Epidermal melanocyte (primary cell): ENCODE data around the gene ARTN.

Source experiments
- DNase-seq: peaks from one replicate; pipeline ENCODE4 v3.0.0; 2011; ENCODE audit warnings: low spot score; ENCODE audit not compliant: insufficient read length

ARTN gene

DNA sequence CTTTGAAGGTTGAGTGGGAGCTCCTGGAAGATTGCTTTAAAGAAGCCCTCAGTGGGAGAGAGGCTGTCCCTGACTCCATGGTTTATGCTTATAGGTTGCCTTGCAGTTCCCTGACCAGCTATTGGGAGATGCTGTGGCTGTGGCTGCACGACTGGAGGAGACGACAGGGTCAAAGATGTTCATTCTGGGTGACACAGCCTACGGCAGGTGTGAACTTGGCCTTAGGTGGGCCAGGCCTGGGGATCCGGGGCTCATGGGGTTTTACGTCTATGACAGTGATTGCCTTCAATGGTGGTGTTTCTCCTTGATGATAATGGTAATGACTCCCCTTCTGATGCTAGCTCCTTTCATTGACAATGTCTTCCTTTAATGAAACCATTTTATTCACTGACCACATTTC, 36.9 kb downstream of the ARTN start:
- no peak for DNase-seq

DNA sequence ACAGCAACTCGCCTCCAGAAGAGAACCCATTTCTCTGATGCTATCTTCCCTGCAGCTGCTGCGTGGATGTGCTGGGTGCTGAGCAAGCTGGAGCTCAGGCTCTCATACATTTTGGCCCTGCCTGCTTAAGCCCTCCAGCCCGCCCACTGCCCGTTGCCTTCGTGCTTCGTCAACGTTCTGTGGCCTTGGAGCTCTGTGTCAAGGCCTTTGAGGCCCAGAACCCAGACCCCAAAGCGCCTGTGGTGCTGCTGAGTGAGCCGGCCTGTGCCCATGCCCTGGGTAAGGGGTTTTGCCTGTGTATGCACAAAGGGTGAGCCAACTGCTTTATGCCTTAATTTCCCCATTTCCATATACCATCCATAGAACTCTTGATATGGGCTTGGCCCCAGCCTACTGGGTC, 37.3 kb downstream of the ARTN start:
- DNase-seq = no peak

DNA sequence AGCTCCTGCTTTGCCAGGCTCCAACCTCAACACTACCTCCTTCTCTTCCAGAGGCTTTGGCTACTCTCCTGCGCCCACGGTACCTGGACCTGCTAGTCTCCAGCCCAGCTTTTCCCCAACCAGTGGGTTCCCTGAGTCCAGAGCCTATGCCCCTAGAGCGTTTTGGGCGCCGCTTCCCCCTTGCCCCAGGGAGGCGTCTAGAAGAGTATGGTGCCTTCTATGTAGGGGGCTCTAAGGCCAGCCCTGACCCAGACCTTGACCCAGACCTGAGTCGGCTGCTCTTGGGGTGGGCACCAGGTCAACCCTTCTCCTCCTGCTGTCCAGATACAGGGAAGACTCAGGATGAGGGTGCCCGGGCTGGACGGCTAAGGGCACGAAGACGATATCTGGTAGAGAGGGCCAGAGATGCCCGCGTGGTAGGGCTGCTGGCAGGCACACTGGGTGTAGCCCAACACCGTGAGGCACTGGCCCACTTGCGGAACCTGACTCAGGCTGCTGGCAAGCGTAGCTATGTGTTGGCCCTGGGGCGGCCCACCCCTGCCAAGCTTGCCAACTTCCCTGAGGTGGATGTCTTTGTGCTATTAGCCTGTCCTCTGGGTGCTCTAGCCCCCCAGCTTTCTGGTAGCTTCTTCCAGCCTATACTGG, 37.9 kb downstream of the ARTN start:
- DNase-seq = no peak

DNA sequence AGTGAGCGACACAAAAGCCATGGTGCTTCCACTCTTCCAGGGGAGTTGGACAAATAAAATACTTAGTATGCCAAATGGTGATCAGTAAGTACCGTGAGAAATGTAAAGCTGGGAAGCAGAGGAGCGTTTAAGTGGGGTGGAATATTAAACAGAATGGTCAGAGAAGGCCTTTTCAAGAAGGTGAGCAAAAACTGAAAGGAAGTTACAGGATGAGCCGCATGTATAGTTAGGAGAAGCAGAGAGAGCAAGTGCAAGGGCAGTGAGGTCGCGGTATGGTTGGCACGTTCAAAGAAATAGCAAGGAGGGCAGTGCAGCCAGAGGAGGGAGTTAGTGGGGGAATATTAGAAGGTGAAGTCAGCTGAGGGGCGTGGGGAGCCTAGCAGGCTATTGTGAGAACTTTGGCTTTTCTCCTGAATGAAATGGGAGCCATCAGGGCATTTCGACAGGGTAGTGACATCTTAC, 40.4 kb downstream of the ARTN start:
- no peak for DNase-seq

DNA sequence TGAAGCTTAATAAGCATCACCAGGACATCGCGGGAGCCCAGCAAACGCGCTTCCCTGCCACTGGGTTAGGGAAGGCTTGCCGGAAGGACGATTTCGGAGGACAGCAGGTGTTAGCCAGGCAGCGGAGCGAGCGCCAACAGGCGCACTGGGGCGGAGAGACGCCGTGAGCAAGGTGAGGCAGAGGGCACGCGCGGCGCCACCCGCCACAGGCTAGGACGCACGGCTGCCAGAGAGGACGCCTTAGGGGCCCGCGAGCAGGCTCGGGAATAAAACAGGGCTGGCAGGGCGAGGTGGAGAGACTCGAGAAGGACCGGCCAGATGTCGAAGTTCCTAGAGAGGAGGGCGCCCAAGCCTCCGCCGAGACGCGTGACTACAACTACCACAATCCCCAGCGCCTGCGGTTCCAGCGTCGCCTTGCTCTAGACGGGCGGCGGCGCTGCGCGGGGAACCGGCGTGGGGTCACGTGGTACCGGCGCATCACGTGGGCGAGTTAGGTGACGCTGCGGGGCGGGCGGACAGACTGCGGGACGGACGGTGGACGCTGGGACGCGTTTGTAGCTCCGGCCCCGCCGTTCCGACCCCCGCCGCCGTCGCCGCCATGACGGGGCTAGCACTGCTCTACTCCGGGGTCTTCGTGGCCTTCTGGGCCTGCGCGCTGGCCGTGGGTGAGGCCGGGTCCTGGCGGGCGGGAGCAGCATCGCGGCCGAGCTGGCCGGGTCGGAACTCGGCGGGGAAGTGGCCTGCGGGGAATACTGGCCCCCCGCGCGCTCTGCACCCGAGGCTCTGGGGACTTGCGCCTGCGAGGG, 41.0 kb downstream of the ARTN start, which contains the start of gene ATP6V0B:
Gene ATP6V0B (plus strand): TSS at position 518 of the 806 bp plus-strand sequence. CDS start 81 bp downstream, at position 599.
- peak; percentile 98 for DNase-seq

DNA sequence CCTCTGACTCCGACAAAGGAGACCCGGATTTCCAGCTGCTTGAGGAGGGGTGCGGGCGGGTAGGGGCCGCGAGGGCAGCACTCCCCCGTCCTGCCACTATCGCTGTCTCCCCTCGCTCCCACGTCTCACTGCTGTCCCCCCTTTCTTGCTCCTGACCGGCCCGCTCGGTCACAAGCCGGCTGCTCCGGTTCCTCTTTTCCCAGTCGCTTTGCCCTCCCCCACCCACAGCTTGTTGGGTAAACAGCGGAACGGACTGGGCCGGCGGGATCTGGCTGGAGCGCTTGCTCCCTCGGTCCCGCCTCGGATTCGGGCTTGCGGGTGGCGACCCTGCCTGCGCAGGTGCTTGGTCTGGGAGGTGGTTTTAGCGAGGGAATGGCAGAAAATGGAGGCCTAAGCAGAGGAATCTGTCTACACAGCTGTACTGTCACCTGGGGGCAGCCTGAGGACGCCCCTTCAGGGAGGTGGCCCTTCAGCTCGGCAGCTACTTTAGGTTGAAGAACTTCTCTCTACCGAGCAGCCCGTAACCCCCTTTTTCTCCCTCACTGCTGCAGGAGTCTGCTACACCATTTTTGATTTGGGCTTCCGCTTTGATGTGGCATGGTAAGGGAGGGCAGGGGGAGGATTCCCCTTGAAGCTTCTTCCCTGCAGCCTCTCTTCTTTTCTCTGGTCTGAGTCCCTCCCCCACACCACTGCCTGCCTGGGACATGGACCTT, 41.8 kb downstream of the ARTN start:
- no peak for DNase-seq

DNA sequence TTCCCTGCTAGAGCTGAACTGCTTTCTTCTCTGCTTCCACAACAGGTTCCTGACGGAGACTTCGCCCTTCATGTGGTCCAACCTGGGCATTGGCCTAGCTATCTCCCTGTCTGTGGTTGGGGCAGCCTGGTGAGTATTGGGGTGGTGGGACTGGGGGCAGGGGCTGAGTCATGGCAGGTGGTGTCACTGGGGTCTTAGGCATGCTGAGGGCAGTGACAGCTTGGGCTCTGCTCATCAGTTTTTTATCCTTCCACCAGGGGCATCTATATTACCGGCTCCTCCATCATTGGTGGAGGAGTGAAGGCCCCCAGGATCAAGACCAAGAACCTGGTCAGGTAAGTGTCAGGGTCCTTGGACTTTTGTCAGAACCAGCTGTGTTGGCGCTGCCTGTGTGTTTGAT, 42.4 kb downstream of the ARTN start:
- no peak for DNase-seq

DNA sequence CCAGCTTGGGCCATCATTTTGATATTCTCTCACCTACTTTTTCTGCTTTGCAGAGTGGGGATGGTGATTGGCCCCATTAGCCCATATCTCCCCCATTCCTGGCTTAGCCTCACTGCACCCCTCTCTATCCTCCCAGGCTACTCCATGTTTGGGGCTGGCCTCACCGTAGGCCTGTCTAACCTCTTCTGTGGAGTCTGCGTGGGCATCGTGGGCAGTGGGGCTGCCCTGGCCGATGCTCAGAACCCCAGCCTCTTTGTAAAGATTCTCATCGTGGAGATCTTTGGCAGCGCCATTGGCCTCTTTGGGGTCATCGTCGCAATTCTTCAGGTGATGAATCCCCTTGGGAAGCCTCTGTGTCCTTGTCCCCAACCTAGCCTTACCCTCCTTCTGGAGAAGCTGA, 43.3 kb downstream of the ARTN start:
- DNase-seq = no peak

DNA sequence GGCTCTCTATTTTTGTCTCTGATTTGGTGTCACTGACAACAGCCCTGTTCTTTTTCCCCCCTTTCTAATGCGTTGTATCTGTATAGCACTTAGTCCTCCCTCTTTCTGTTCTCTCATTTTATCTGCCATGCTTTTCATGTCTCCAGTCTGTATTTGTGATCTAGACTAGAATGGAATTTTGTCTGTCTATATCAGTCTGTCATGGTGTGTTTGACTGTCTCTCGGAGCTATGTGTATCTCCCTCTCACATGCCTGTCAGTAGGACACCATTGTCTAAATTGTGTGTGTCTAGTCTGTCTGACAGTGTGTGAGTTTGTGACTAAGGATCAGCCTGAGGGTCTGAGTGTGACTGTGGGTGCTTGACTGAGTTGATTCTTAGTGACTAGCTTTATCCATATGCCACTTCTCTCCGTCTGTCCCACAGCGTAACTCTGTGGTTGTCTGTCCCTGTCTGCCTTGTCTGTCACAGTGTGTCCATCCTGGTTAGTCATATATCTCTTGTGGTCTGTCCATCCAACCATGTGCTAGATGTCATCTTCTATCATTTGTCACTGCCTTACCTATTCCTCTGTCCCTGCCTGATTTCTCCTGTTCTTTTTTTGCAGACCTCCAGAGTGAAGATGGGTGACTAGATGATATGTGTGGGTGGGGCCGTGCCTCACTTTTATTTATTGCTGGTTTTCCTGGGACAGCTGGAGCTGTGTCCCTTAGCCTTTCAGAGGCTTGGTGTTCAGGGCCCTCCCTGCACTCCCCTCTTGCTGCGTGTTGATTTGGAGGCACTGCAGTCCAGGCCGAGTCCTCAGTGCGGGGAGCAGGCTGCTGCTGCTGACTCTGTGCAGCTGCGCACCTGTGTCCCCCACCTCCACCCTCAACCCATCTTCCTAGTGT, 44.0 kb downstream of the ARTN start:
- no peak for DNase-seq

DNA sequence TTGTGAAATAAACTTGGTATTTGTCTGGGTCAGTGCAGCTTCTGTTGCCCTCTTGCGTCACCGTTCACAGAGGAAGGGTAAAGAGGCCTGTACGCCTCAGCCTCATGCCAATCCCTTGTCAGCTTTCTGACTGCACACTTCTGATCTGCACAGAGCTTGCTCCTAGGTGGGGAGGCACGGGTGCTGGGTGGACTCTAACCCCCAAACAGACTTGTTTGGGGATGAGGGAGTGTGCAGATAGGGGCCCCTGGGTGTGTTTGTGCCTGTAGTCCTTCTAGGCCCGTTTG, 44.6 kb downstream of the ARTN start:
- DNase-seq = no peak

DNA sequence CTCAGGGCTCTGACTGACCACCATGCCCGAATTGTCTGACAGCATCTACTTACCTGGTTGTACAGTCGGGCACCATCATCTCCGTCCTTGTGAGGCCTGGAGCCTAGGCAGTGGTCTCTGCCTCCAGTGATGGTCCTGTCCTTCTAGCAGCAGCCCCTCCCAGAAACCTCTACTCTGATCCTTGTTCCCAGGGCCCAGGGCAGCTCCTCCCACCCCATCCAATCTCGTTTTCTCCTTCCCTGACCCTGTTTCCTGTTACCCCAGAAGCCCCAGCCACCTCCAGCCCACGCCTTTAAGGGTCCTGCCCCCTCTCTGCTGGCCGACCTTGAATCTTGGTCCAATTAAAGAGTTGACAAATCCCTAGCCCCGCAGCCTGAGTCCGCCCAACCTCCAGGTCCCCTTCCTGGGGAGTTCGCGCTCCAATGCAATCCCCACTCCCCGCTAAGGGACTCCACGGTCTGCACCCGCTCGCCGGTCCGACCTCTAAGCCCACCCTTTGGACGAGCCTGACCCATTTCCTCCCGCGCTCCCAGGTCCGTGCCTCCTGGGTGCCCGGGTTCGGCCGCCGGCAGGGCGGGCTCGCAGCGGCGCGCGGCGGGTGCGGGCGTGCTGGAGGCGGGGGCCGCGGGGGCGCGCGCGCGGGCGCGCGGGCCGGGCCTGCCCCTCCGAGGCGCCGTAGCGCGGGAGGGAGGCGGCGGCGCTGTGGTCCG, 45.1 kb downstream of the ARTN start, which contains the start of gene B4GALT2:
Gene B4GALT2 (plus strand): TSS at position 660 of the 710 bp plus-strand sequence. CDS start 1,951 bp downstream, outside the sequence.
- peak; percentile 83 for DNase-seq

DNA sequence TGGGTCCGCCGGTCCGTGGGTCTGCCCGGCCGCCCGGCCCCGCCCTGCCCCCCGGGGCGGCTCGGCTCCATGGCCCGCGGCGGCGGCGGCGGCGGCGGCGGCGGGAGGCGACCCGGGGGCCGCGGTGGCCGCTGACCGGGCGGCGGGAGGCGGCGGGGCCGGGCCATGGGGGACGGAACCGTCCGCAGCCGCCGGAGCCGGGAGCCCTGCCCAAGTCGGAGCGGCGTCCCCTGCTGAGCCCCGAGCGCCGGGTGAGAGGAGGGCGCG, 45.6 kb downstream of the ARTN start:
- no peak for DNase-seq

DNA sequence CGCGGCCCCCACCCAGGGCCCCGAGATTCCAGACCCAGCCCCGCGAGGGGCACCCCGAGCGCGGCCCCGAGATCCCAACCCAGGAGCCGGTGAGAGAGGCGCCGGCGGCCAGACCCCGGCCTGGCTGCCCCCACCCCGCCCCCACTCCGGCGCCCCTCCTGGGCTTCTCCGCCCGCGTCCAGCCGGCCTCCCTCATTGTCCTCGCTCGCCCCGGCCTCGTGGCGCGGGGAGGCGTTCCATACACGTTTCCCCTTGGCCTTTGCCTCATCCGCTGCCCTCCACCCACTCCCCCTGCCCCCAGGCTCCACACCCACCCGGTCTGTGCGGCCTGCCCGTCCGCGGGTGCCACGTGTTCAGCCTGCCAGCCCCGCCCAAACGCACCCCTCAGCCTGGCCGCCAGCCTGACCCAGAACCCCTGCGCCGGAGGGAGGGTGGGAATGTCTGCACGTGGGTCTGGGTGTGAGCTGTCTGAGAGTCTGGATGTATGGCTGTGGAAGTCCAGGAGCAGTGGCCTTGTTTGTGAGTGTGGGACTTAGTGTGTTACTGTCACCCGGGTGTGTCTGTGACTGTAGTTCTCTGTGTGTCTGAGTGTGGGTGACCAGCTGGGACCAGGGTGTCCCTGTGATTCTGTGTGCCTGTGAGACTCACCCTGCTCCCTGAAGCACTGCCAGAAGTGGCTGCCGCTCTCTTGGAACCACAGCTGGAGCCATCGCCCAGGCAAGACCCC, 46.1 kb downstream of the ARTN start:
- peak; percentile 63 for DNase-seq

DNA sequence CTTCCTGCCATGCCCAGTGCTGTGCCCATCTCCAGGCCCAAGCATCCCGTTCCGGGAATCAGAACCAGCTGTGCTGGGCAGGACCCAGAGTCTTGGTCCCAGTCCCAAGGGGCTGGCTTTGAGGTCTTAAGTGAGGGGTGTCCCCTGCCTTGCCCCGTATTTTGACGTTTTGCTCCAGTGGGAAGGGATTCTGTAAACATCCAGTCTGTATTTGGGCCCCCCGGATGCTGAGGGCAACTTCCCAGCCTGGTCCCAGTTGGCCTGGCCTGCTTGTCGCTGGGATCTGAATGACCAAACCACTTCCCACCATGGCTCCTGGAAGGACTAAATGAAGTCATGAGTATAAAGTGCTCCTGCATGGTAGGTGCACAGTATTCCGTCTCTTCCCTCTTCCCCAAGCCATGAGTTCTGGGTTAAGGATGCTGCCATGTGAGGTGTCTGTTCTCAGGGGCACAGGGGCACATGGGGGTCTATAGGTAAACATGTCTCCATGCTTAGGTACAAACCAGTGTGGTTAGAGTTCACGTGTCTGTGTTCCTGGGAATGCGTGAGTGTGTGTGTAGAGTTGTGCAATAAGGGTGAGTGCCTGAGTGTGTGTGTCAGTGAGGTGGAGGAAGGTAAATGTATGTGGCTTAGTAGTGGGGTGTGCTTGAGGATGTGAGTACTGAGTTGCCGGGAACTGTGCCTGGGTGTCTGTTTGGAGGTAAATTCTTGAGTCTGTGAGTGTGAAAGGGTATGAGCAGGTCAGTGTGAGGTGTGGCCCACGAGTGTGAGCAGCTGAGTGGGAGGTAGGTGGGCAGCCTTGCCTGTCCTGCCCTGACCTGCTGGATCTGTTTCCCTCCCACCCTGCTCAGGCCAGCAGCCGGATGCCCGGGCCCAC, 46.9 kb downstream of the ARTN start:
- no peak for DNase-seq

DNA sequence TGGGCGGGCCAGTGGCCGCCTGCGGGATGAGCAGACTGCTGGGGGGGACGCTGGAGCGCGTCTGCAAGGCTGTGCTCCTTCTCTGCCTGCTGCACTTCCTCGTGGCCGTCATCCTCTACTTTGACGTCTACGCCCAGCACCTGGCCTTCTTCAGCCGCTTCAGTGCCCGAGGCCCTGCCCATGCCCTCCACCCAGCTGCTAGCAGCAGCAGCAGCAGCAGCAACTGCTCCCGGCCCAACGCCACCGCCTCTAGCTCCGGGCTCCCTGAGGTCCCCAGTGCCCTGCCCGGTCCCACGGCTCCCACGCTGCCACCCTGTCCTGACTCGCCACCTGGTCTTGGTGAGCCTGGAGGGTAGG, 47.5 kb downstream of the ARTN start:
- DNase-seq = no peak

DNA sequence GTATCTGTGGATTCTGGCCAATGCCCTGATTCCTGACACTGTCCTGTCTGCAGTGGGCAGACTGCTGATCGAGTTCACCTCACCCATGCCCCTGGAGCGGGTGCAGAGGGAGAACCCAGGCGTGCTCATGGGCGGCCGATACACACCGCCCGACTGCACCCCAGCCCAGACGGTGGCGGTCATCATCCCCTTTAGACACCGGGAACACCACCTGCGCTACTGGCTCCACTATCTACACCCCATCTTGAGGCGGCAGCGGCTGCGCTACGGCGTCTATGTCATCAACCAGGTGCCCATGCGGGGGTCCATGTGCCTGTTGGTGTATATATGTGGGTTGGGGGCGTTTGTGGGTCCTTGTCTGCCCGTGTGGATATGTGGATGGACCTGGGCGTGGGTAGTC, 48.0 kb downstream of the ARTN start:
- no peak for DNase-seq

DNA sequence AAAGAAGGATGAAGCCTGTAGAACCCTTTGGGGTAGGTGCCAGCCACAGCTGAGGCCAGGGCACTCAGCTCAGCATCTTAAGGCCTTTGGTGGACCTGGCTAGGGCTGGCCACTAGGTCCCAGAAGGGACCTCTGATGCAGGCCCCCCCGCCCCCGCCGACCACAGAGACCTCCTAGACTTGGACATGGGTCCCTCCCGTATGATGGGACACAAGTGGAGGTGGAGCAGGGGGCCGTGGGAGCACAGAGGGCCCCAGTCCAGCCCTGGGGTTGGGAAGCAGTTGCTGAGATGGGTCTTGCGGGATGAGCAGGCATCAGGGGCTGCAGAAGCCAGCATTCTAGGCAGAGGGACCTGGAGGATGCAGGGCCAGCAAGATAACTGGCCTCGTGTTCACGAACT, 48.6 kb downstream of the ARTN start:
- DNase-seq = no peak

DNA sequence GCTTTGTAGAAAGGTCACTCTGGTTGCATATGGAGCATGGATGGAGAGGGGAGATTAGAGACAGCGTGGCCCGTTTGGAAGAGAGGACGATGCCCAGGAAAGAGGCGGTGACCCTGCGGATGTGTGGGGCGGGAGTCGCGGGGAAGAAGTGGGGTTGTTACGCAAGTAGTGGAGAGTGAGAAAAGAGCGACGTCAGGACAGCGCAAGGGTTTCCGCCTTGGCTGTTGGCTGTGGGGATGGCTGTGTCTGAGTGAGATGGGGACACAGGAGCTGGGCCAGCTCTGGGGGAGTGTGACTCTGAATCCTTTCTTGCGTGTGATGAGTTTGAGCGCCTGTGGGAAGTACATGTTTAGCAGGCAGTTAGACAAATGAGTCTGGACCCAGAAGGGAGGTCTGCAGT, 49.2 kb downstream of the ARTN start:
- DNase-seq = no peak

DNA sequence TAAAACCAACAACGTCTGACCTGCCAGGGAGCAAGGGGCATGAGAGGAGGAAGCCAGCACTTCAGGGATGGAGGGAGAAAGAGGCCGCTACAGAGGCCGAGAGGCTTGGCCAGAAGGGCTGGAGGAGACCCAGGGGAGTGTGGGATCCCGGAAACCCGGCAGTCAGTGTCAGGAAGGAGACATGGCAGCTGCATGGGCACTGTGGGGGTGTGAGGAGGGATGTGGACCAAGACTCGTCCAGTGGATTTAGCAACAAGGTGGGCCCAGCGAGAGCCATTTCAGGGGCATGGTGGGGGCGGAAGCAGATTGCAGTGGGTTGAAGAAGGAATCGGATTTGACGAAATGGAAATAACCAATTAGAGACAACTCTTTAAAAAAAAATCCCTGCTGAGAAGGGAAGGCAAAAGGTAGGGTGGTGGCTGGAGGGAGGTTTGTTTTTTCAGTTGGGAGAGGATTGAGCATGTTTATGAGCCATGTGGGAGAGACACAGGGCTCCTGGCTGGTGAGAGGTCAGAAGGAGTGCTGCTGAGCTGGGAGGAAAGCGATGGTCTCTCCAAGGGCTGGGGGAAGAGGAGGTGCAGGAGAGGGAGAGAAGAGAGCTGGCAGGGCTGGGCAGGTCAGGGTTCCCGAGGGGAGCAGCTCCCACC, 49.8 kb downstream of the ARTN start:
- DNase-seq = no peak
